GM23338 (cell line): ENCODE results near the gene EML2. TPM values are rescaled to one million over a fixed set of nuclear protein-coding genes. Genes with fewer than 3 reads are reported as not detected.
A peak's percentile ranks its signal among the peaks of the same experiment; 100 is the strongest.

ENCODE experiments used
- ATAC-seq: fragments of 200-7000 bp; cut with Tn5 transposase; 3 replicates; pipeline ENCODE4 v1.9.1; 2020
- DNase-seq: peaks from one replicate; pipeline ENCODE4 v3.0.0-alpha.2; 2015; ENCODE audit warnings: low spot score
- H2AFZ ChIP-seq: fragments of 200-600 bp; sonication (generic); 2 replicates; pipeline ENCODE4 v1.8.0; 2016; ENCODE audit warnings: antibody characterized with exemption, mild to moderate bottlenecking, moderate library complexity
- H3F3A ChIP-seq: fragments of 200-600 bp; sonication (generic); replicated peaks from 2 replicates; pipeline ENCODE4 v1.8.0; 2017; ENCODE audit warnings: antibody characterized with exemption, mixed run types, low read depth
- H3K27ac ChIP-seq: fragments of 200-600 bp; sonication (generic); 2 replicates; pipeline ENCODE4 v1.6.1; 2016; ENCODE audit warnings: low read depth
- H3K27me3 ChIP-seq: fragments of 200-600 bp; sonication (generic); 2 replicates; pipeline ENCODE4 v1.8.0; 2016; ENCODE audit warnings: mild to moderate bottlenecking, mixed run types, moderate library complexity; ENCODE audit not compliant: insufficient read depth
- H3K36me3 ChIP-seq: fragments of 200-600 bp; sonication (generic); 2 replicates; pipeline ENCODE4 v1.8.0; 2016; ENCODE audit warnings: mild to moderate bottlenecking; ENCODE audit not compliant: insufficient read depth
- H3K4me1 ChIP-seq: fragments of 200-600 bp; sonication (generic); 2 replicates; pipeline ENCODE4 v1.8.0; 2016; ENCODE audit warnings: mild to moderate bottlenecking, moderate library complexity; ENCODE audit not compliant: insufficient read depth
- H3K4me2 ChIP-seq: fragments of 200-600 bp; sonication (generic); 2 replicates; pipeline ENCODE4 v1.7.1; 2017; ENCODE audit warnings: mixed run types
- H3K4me3 ChIP-seq: fragments of 200-600 bp; sonication (generic); 2 replicates; pipeline ENCODE4 v1.6.1; 2016; ENCODE audit warnings: mixed run types
- H3K79me2 ChIP-seq: fragments of 200-600 bp; sonication (generic); replicated peaks from 2 replicates; pipeline ENCODE4 v1.8.0; 2017; ENCODE audit warnings: mild to moderate bottlenecking; ENCODE audit not compliant: insufficient read depth
- H3K9me2 ChIP-seq: fragments of 200-600 bp; sonication (generic); 2 replicates; pipeline ENCODE4 v1.8.0; 2017; ENCODE audit not compliant: insufficient read depth
- H4K20me1 ChIP-seq: fragments of 200-600 bp; sonication (generic); replicated peaks from 2 replicates; pipeline ENCODE4 v1.8.0; 2017; ENCODE audit warnings: mild to moderate bottlenecking; ENCODE audit not compliant: insufficient read depth
- H3K27ac Mint-ChIP-seq: 2 replicates; pipeline ENCODE4 v1.8.0; 2020; ENCODE audit warnings: inconsistent platforms, mild to moderate bottlenecking, moderate library complexity, mixed read lengths
- H3K27me3 Mint-ChIP-seq: 3 replicates; pipeline ENCODE4 v1.8.0; 2022; ENCODE audit warnings: low read depth, mild to moderate bottlenecking, moderate library complexity, mixed read lengths, inconsistent platforms; ENCODE audit not compliant: insufficient read depth, poor library complexity
- H3K36me3 Mint-ChIP-seq: 3 replicates; pipeline ENCODE4 v1.8.0; 2021; ENCODE audit warnings: low read depth, mild to moderate bottlenecking, inconsistent platforms, moderate library complexity, mixed read lengths
- H3K4me1 Mint-ChIP-seq: 3 replicates; pipeline ENCODE4 v1.8.0; 2020; ENCODE audit warnings: mild to moderate bottlenecking, inconsistent platforms, mixed read lengths
- H3K4me3 Mint-ChIP-seq: 3 replicates; pipeline ENCODE4 v1.8.0; 2021; ENCODE audit warnings: moderate library complexity, mild to moderate bottlenecking, inconsistent platforms, mixed read lengths
- H3K9me3 Mint-ChIP-seq: 3 replicates; pipeline ENCODE4 v1.8.0; 2020; ENCODE audit warnings: moderate library complexity, mild to moderate bottlenecking, inconsistent platforms, mixed read lengths
- POLR2AphosphoS5 ChIP-seq: IDR thresholded peaks from 2 replicates; pipeline ENCODE4 v1.6.1; 2016; ENCODE audit warnings: antibody characterized with exemption, low read depth
- REST ChIP-seq: IDR thresholded peaks from one replicate; pipeline ENCODE4 v1.6.1; 2018; ENCODE audit warnings: antibody characterized with exemption; ENCODE audit not compliant: unreplicated experiment
- STAT1 ChIP-seq: IDR thresholded peaks from one replicate; pipeline ENCODE4 v1.6.1; 2016; ENCODE audit warnings: antibody characterized with exemption; ENCODE audit not compliant: unreplicated experiment
- ZNF114 ChIP-seq: fragments of 250-450 bp; sonication (Bioruptor Pico); IDR thresholded peaks from 2 replicates; pipeline ENCODE4 v1.5.0; 2020; ENCODE audit warnings: mild to moderate bottlenecking, moderate library complexity
- ZNF462 ChIP-seq: fragments of 250-450 bp; sonication (Bioruptor Pico); IDR thresholded peaks from 2 replicates; pipeline ENCODE4 v1.5.0; 2020; ENCODE audit warnings: mild to moderate bottlenecking, moderate library complexity
- polyA plus RNA-seq: library from polyadenylated mRNA; unstranded; fragments of >200 nt; fragmentation: Nextera tagmentation; extraction: Ambion mirVana; gene quantifications from 2 replicates; pipeline ENCODE4 v1.2.1, GENCODE V29; 2016
- total RNA-seq: library from RNA; depleted of rRNA; stranded (reverse); fragments of >200 nt; shearing (Covaris generic); gene quantifications from 2 replicates; pipeline ENCODE4 v1.2.3, GENCODE V29; 2014

EML2 gene
- total and polyA plus RNA-seq, 2 experiments from 2014 or later: 7.1 to 33.9 TPM

- TF ChIP-seq ZNF462: no peak
- TF ChIP-seq STAT1: no peak
These were observed 47.6 kb downstream of the EML2 start (continued) for GRCh38 chr19:45591638-45592005.

- Histone ChIP-seq H3K4me3 (peak overlapping the region; percentile 39; the same call in 1 of the 2 replicates), H3K9me2 (no peaks in the 10 kb centered on the region), H3K27me3 (peaks cover 47% of the 10 kb centered on the region), H3K4me2 (peak overlapping the region; percentile 68), H3K79me2 (no peaks in the 10 kb centered on the region), H3K27ac (no peak overlapping the region), H3F3A (peaks cover 3% of the 10 kb centered on the region; the same call in 1 of the 2 replicates), H2AFZ (peak overlapping the region; percentile 92), H4K20me1 (no peaks in the 10 kb centered on the region; the same call in 1 of the 2 replicates), H3K36me3 (no peaks in the 10 kb centered on the region), H3K4me1 (0 out of 2 replicates have a peak, but pooled peaks cover 4% of the 10 kb centered on the region)
- ATAC-seq: peak; percentile 98
- H3K4me3 Mint-ChIP-seq: no peak overlapping the region
- peaks cover 26% of the 10 kb centered on the region for H3K27me3 Mint-ChIP-seq
- no peaks in the 10 kb centered on the region; the same call in 2 of the 3 replicates for H3K36me3 Mint-ChIP-seq
- no peak overlapping the region for H3K27ac Mint-ChIP-seq
- H3K9me3 Mint-ChIP-seq: peaks cover 8% of the 10 kb centered on the region; the same call in 2 of the 3 replicates
- peak; percentile 88 for DNase-seq
- H3K4me1 Mint-ChIP-seq: peaks cover 5% of the 10 kb centered on the region; the same call in 2 of the 3 replicates
- TF ChIP-seq ZNF114 (CRISPR knock-in tag): no peak
- no peak for TF ChIP-seq POLR2AphosphoS5
- TF ChIP-seq STAT1: no peak
- no peak for TF ChIP-seq REST
These were observed 48.1 kb downstream of the EML2 start for GRCh38 chr19:45591004-45591637.
